ENCODE results near the gene DUSP3.

DNA sequence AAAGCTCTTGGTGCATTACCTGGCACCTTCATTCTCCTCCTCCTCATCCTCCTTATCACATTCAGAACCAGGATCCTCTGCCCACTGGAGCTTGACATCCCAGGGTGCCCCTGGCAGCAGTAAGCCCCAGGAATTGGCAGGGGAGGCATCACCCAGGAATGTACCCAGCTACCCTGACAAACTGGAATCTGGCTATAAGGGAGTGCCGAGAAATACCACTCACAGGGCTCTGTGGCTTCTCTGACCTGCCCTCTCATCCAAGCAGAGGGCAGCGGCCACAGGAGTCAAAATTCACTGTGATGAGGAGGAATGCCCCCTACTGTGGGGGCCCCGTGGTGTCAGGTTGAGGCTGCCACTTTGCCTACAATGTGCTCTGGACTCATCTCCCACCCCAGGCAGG, 34.6 kb upstream of the DUSP3 start:
- TF ChIP-seq, protein P1, sequence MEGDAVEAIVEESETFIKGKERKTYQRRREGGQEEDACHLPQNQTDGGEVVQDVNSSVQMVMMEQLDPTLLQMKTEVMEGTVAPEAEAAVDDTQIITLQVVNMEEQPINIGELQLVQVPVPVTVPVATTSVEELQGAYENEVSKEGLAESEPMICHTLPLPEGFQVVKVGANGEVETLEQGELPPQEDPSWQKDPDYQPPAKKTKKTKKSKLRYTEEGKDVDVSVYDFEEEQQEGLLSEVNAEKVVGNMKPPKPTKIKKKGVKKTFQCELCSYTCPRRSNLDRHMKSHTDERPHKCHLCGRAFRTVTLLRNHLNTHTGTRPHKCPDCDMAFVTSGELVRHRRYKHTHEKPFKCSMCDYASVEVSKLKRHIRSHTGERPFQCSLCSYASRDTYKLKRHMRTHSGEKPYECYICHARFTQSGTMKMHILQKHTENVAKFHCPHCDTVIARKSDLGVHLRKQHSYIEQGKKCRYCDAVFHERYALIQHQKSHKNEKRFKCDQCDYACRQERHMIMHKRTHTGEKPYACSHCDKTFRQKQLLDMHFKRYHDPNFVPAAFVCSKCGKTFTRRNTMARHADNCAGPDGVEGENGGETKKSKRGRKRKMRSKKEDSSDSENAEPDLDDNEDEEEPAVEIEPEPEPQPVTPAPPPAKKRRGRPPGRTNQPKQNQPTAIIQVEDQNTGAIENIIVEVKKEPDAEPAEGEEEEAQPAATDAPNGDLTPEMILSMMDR (IDR thresholded peaks at IDR 0.05) = no peak
- no peak for TF ChIP-seq POLR2A (IDR thresholded peaks at IDR 0.05)

All from uterus (tissue), 2 donors.